Glomerular visceral epithelial cell (primary cell): ENCODE data around the gene TYW1B.
"Not testable (repeated sequence)": the region's sequence is repeated elsewhere in the genome, so short reads cannot be mapped to it uniquely, and the experiment has no call there.

Source experiments
- DNase-seq: peaks from one replicate; pipeline ENCODE4 v3.0.0-alpha.2; 2016; ENCODE audit errors: extremely low spot score

TYW1B gene

DNA sequence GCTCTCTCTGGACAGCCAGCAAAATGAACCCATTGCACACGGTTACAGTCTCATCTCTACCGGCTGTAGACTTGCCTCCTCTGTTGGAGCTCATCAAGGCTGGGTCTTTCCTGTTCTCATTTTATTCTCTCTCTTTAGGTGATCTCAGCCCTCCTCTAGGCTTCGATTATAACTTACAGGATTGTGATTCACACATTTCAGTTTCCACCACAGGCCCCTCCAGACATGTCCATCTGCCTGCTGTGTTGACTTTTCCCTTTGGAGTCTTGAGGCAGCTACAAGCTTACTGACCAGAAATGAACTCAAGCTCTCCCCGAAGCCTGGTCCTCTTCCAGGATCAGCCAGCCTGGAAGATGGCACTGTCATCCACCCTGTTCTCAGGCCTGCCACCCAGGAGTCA is 268.5 kb downstream of the TYW1B start:
- DNase-seq, result not testable (repeated sequence)

DNA sequence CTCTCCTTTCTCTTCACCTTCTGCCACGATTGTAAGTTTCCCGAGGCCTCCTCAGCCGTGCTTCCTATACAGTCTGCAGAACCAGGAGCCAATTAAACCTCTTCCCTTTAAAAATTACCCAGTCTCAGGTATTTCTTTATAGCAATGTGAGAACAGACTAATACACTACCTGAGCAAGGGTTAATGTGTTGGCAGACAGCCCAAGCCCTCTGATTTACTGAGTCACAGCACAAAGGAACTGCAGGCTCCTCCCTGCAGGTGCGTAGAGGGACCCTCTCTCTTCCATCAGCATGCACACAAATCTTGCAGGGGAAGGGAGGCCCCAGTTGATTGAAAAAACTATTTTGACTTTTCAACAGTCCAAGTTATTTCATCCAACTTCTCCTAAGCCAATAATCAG is 271.3 kb downstream of the TYW1B start:
- not testable (repeated sequence) for DNase-seq

DNA sequence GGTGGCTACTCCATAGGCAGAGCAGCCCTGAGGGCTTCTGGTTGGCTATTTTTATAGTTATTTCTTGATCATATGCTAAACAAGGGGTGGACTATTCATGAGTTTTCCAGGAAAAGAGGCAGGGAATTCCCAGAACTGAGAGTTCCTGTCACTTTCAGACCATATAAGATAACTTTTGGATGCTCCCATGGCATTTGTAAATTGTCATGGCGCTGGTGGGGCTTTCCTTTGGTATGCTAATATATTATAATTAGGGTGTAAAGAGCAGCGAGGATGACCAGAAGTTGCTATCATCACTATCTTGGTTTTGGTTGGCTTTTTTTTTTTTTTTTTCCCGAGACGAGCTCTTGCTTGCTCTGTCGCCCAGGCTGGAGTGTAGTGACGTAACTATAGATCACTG is 272.8 kb downstream of the TYW1B start:
- DNase-seq, result not testable (repeated sequence)

DNA sequence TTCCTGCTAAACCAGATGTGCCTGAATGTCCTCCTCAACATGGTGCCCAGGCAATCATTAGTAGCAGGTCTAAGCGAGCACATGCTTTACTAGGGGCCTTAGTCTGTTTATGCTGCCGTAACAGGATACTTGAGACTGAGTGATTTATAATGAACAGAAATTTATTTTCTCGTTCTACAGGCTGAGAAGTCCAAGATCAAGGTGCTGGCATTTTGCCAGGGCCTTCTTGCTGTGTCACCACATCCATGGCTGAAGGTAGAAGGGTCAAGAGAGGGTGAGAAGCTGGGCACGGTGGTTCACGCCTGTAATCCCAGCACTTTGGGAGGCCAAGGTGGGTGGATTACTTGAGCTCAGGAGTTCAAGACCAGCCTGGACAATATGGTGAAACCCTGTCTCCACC is 273.6 kb downstream of the TYW1B start:
- not testable (repeated sequence) for DNase-seq

DNA sequence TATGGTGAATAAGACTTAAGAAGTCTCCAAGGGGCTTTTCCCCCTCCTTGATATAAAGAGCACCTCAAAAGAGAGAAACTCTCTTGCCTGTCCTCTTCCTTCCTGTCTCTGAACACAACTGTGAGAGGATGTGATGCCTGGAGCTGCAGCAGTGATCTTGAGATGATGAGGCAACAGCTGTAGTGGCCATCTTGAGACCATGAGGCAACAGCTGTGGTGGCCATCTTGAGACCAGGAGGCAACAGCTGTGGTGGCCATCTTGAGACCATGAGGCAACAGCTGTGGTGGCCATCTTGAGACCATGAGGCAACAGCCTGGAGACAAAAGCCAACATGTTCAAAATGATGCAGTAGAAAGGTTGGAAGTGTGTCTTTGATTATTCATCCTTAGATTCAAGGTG is 277.5 kb downstream of the TYW1B start:
- not testable (repeated sequence) for DNase-seq

DNA sequence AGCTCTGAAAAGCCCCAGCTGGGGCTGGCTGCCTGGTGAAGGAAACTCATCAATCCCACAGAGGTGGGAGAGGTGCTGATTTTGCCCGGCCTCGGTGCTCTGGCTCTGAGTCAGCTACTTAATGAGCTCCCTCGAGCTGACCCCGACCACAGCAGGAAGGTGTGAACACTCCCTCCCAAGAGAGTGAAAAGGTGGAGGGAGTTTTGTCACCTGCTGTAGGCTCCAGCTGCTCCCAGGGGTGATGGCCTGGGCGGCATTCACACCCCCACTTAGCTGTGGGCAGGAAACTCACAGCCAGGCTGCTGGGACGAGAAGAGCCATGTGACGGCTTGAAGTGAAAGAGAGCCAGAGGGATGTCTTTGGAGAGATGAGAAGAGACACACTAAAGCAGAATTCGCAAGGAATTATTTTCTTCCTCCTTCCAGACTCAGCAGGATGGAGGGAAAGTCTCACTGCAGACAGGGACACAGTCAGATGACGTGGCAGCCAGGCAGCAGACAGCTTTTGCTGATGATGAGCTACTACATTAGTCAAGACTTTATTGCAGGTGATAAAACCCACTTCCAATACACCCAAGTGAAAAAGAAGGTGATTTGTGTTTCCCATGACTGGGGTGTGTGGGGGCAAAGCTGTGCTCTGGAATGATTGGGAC is 281.3 kb downstream of the TYW1B start:
- not testable (repeated sequence) for DNase-seq

DNA sequence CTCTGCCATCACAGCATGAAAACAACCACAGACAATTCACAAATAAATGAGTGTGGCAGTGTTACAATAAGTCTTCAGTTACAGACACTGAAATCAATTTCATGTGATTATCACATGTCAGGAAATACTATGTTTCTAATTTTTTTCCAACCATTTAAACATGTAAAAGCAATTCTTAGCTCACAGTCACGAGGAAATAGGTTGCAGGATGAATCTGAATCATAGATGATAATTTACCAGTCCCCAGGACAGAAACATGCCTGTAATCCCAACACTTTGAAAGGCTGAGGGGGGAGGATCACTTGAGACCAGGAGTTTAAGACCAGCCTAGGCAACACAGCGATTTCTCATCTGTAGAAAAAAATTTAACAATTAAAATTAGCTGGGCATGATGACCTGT is 283.5 kb downstream of the TYW1B start:
- not testable (repeated sequence) for DNase-seq

DNA sequence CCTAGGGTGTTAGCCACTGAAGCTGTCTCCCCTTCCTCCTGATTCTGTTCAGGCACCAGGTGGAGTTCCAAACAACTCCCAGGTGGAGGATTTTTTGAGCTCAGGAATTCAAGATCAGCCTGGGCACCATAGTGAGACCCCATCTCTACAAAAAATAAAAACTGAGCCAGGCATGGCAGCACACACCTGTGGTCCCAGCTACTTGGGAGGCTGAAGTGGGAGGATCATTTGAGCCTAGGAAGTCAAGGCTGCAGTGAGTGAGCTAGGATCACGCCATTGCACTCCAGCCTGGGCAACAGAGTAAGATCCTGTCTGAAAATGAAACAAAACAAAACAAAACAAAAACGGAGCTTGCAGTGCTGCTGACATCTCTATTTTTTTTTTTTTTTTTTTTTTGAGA is 287.1 kb downstream of the TYW1B start:
- DNase-seq, result no peak

DNA sequence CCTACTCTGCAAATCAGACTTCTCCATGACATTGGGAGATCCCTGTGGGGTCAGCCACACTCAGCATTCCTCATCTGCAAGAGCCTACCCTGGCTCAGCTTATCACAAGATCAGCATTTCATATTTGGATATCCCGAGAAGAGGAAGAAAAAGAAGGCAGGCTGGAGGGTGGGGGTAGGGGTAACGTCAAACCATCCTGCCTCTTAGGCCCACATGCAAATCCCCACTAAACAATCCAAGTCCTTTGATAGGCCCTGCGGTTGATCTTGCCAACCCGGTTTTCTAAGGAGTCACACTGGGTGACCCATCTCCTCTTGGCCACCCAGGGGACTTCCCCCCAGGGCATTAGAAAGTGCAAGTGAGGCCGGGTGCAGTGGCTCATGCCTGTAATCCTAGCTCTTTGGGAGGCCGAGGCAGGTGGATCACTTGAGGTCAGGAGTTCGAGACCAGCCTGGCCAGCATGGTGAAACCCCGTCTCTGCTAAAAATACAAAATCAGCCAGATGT is 287.8 kb downstream of the TYW1B start:
- DNase-seq, result no peak

DNA sequence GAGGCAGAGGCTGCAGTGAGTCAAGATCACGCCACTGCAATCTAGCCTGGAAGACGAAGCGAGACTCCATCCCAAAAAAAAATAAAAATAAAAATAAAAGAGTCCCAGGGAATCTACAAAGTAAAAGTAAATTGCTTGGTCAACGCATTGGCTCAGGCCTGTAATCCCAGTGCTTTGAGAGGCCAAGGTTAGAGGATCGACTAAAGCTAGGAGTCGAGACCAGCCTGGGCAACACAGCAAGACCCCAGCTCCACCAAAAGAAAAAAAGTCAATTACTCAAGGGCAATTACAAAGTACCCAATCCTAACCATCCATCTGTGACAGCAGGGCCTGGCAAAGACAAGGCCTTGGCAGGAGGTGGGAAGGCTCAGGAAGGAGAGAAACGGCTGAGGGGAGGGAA is 288.3 kb downstream of the TYW1B start:
- DNase-seq, result no peak

DNA sequence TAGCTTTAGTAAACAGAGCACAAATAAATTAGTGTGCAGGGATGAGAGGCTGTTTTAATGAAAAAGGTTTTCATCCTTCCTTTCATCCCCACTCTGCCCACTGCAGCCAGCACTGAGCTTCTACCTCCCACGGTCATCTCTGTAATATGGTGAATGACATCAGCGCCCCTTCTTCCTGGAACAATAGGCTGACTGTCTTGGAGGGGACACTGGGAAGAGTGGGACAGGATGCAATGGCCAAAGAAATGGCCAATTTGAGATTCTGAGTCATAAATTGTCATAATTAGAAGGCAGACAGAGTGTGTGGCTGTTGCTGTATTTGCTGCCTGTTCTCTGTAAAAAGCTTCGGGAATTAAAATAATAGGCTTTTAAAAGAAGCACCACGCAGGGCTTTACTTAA is 289.1 kb downstream of the TYW1B start:
- DNase-seq, result no peak

DNA sequence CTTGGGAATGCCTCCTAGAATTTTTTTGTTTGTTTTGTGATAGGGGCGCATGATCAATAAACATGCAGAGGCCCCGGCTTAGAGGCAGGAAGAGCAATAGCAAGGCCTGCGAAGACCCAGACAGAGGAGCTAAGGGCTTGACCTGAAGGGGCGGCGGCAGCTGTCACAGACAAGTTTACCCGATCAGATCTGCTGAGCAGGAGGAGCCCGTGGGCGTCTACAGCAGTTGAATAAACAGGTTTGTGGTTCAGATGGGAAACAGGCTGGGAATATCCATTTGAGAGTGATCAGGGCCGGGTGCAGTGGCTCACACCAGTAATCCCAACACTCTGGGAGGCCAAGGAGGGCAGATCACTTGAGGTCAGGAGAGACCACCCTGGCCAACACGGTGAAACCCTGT is 289.9 kb downstream of the TYW1B start:
- no peak for DNase-seq

DNA sequence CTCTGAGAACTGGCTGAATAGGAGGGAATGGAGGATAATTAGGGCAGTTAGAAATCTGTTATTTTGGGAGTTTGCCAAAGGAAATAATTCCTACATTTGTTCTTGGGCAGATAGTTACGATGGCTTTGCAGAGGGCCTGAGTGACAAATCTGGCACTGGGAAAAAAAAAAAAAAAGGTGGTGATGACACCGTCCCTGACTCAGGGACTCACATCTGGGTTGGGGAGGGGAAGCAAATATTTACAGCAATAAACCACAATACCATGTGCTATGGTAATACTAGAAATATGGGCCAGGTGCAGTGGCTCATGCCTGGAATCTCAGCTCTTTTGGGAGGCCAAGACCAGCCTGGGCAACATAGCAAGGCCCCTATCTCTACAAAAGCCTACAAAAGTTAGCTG is 292.0 kb downstream of the TYW1B start:
- DNase-seq, result not testable (repeated sequence)

DNA sequence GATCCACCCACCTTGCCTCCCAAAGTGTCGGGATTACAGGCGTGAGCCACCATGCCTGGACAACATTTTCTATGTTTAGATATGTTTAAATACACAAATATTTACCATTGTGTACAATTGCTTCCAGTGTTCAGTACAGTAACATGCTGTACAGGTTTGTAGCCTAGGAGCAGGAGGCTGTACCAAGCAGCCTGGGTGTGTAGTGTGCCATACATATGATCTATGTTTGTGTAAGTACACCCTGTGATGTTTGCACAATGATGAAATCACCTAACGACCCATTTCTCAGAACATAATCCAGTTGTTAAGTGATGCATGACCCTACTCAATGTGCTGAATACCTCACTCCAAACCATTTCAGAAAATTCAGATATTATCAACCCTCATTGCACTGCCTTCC is 297.0 kb downstream of the TYW1B start:
- not testable (repeated sequence) for DNase-seq
